Upper lobe of right lung (tissue), 1 donor: ENCODE results near the gene MFSD2B. TPM values are rescaled to one million over a fixed set of nuclear protein-coding genes. Genes with fewer than 3 reads are reported as not detected.

Experiments
- ATAC-seq: fragments of 200-7000 bp; cut with Tn5 transposase; one replicate; pipeline ENCODE4 v1.9.1; 2020; ENCODE audit warnings: mild to moderate bottlenecking, moderate library complexity
- DNase-seq: peaks from one replicate; pipeline ENCODE4 v3.0.0-alpha.2; 2020
- H3K27ac ChIP-seq: fragments of 200-600 bp; one replicate; pipeline ENCODE4 v1.8.0; 2022
- H3K27me3 ChIP-seq: fragments of 200-600 bp; one replicate; pipeline ENCODE4 v1.8.0; 2022; ENCODE audit warnings: mild to moderate bottlenecking
- H3K36me3 ChIP-seq: fragments of 200-600 bp; one replicate; pipeline ENCODE4 v1.8.0; 2022
- H3K4me1 ChIP-seq: fragments of 200-600 bp; one replicate; pipeline ENCODE4 v1.8.0; 2022
- H3K4me3 ChIP-seq: fragments of 200-600 bp; one replicate; pipeline ENCODE4 v1.8.0; 2022; ENCODE audit warnings: mild to moderate bottlenecking
- H3K9me3 ChIP-seq: fragments of 200-600 bp; one replicate; pipeline ENCODE4 v1.8.0; 2022
- intact Hi-C: fragments of 100-400 bp; cut with DNase I; formaldehyde crosslinking; loops from one replicate; pipeline ENCODE4 v1.11.0; 2022
- total RNA-seq: library from RNA; stranded (reverse); fragmentation: NEBNext Ultra II Directional; extraction: Animal tissue kit (Norgen Biotek cat#: 25700); gene quantifications from one replicate; pipeline ENCODE4 v1.2.1, GENCODE V29; 2021
- TF ChIP-seq, protein P1 (sequence below): fragments of 200-600 bp; IDR thresholded peaks from one replicate; pipeline ENCODE4 v1.8.0; 2022; ENCODE audit warnings: antibody characterized with exemption
- donor health status: DM: no; HTN: yes; CAD: no; lungs with severe emphysema.

Gene MFSD2B
- total RNA-seq, 1 donor from 2014 or later = 0.35 TPM

GRCh38 chr2:23993736-23994269 lies 16.1 kb upstream of the MFSD2B start:
- Histone ChIP-seq H3K27ac (no peak overlapping the region), H3K4me3 (no peak overlapping the region), H3K9me3 (no peaks in the 10 kb centered on the region), H3K4me1 (no peaks in the 10 kb centered on the region), H3K36me3 (peaks cover 5% of the 10 kb centered on the region), H3K27me3 (no peaks in the 10 kb centered on the region)
- no peak for DNase-seq
- ATAC-seq = no peak
- TF ChIP-seq, protein P1, sequence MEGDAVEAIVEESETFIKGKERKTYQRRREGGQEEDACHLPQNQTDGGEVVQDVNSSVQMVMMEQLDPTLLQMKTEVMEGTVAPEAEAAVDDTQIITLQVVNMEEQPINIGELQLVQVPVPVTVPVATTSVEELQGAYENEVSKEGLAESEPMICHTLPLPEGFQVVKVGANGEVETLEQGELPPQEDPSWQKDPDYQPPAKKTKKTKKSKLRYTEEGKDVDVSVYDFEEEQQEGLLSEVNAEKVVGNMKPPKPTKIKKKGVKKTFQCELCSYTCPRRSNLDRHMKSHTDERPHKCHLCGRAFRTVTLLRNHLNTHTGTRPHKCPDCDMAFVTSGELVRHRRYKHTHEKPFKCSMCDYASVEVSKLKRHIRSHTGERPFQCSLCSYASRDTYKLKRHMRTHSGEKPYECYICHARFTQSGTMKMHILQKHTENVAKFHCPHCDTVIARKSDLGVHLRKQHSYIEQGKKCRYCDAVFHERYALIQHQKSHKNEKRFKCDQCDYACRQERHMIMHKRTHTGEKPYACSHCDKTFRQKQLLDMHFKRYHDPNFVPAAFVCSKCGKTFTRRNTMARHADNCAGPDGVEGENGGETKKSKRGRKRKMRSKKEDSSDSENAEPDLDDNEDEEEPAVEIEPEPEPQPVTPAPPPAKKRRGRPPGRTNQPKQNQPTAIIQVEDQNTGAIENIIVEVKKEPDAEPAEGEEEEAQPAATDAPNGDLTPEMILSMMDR = no peak
- intact Hi-C loops = no loop called here

GRCh38 chr2:23994567-23994966 lies 15.3 kb upstream of the MFSD2B start:
- no peak for ATAC-seq
- intact Hi-C loops = no loop called here
- Histone ChIP-seq H3K4me1 (no peaks in the 10 kb centered on the region), H3K4me3 (no peak overlapping the region), H3K9me3 (no peaks in the 10 kb centered on the region), H3K27ac (no peak overlapping the region), H3K36me3 (peaks cover 8% of the 10 kb centered on the region), H3K27me3 (no peaks in the 10 kb centered on the region)
- no peak for DNase-seq
- TF ChIP-seq, protein P1 = no peak

DNA sequence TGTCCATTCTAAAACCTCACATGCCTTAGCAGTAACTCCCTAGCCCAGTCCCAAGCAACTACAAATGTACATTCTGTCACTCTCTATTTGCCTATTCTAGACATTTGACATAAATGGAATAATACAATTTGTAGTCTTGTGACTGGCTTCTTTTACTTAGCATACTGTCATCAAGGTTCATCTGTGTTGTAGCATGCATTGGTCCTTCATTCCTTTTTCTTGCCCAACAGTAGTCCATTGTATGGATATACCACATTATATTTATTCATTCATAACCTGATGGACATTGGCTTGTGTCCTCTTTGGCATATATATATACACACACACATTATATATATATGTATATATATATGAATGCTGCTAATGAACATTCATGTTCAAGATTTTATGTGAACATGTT lies 2.2 kb upstream of the MFSD2B start:
- peaks cover 12% of the 10 kb centered on the region for H3K4me1 ChIP-seq
- DNase-seq (no peak), ATAC-seq (no peak)
- no peak overlapping the region for H3K4me3 ChIP-seq
- H3K36me3 ChIP-seq = no peaks in the 10 kb centered on the region
- intact Hi-C loops = no loop called here
- TF ChIP-seq, protein P1 = no peak
- H3K9me3 ChIP-seq = no peaks in the 10 kb centered on the region
- peaks cover 27% of the 10 kb centered on the region for H3K27me3 ChIP-seq
- H3K27ac ChIP-seq = no peak overlapping the region

DNA sequence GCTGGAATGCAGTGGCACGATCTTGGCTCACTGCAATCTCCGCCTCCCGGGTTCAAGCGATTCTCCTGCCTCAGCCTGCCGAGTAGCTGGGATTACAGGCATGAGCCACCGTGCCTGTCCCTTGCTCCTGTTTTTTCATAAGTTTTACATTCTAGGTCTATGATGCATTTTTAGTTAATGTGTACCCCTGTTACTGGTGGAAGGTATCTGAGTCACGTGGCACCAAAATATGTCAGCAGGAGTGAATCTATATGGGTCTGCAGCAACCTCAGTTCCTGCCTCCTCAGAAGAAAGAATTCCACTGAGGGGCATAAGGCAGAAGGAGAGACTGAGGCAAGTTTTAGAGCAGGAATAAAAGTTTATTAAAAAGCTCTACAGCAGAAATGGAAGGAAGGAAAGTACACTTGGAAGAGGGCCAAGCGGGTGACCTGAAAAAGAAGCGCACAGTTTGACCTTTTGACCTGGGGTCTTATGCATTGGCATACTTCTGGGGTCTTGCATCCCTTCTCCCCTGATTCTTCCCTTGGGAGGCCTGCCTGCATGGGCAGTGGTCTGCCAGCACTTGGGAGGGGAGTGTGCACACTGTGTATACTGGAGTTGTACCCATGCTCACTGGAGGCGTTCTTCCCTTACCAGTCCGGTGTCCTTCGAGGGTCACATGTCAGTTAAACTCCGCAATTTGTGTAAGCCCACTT lies 1.1 kb upstream of the MFSD2B start:
- DNase-seq (no peak), ATAC-seq (no peak)
- TF ChIP-seq, protein P1 = no peak
- Histone ChIP-seq H3K4me3 (no peak overlapping the region), H3K9me3 (no peaks in the 10 kb centered on the region), H3K27me3 (peaks cover 27% of the 10 kb centered on the region), H3K4me1 (peaks cover 12% of the 10 kb centered on the region), H3K27ac (no peak overlapping the region), H3K36me3 (no peaks in the 10 kb centered on the region)
- intact Hi-C loops = no loop called here

DNA sequence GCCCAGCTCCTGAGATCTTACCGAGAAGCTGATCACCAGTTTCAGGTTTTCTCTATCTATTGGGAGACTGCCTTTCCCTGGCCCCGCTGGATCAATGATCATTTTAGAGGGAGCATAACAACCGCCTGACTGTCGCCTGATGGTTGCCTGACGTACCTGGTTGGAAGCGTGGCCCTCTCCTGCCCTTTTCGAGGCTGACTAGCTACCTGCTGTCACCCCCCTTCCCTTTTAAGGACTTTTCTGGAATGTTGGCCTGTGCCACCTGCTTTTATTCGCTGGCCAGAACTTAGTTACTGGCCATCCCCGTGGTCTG lies 562 bp upstream of the MFSD2B start:
- no peak for ATAC-seq
- H3K4me3 ChIP-seq = no peak overlapping the region
- intact Hi-C loops = no loop called here
- H3K9me3 ChIP-seq = no peaks in the 10 kb centered on the region
- DNase-seq = no peak
- peaks cover 27% of the 10 kb centered on the region for H3K27me3 ChIP-seq
- H3K27ac ChIP-seq = no peak overlapping the region
- peaks cover 12% of the 10 kb centered on the region for H3K4me1 ChIP-seq
- TF ChIP-seq, protein P1 = no peak
- no peaks in the 10 kb centered on the region for H3K36me3 ChIP-seq
